Effector CD8-positive, alpha-beta T cell (primary cell): Measurements from ENCODE around the gene RGL2.
"Not testable (repeated sequence)": the region's sequence is repeated elsewhere in the genome, so short reads cannot be mapped to it uniquely, and the experiment has no call there.

Source experiments
- DNase-seq: peaks from one replicate; lab custom pipeline; 2025; lab: John Stamatoyannopoulos, UW
- total RNA-seq, 4 experiments: gene quantifications; one replicate each; lab custom pipeline; 2026; lab: John Stamatoyannopoulos, UW

Gene RGL2
- 54.6 to 88.0 (median 71.4) reads per million in 4 experiments for total RNA-seq

DNA sequence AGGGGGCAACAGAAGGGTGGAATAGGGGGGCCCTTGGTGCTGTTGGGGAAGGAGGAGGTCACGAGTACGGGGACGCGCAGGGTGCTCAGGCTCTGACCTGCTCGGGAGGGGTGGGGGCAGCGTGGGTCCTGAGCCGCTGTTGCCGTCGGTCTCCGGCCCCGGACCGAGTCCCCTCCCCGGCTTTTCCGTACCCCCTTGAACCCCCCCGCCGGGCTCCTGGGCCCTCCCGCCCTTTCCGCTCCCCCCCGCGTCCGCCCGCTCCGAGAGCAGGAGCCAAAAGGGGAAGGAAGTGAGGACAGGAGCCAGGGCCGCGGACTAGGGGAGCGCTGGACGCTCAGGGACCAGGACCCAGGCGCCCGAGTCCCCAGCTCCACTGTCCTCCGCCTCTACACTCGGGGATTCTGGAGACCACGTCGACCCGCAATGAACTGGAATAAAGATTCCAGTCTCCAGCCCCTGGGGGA lies at the start of gene RGL2:
Gene RGL2 (minus strand): TSS at position 170 of the 464 bp plus-strand sequence. CDS start 332 bp downstream, outside the sequence.
- DNase-seq: peak; percentile 49

DNA sequence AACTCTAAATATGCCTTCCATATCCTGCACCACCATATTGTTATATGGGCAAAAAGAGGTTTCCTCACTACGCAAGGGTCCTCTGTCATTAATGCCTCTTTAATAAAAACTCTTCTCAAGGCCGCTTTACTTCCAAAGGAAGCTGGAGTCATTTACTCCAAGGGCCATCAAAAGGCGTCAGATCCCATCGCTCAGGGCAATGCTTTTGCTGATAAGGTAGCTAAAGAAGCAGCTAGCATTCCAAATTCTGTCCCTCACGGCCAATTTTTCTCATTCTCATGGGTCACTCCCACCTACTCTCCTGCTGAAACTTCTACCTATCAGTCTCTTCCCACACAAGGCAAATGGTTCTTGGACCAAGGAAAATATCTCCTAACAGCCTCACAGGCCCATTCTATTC lies 49.1 kb upstream of the RGL2 start:
- DNase-seq: no peak

DNA sequence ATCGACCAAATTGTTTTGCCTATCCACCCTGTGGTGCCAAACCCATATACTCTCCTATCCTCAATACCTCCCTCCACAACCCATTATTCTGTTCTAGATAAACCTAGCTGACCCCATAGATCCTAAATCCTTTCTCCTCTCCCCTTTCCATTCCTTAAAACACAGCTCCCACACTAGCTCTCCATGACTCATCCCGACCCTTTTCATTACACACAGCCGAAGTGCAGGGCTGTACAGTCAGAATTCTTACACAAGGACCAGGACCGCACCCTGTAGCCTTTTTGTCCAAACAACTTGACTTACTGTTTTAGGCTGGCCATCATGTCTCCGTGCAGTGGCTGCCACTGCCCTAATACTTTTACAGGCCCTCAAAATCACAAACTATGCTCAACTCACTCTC lies 48.2 kb upstream of the RGL2 start:
- DNase-seq: not testable (repeated sequence)

DNA sequence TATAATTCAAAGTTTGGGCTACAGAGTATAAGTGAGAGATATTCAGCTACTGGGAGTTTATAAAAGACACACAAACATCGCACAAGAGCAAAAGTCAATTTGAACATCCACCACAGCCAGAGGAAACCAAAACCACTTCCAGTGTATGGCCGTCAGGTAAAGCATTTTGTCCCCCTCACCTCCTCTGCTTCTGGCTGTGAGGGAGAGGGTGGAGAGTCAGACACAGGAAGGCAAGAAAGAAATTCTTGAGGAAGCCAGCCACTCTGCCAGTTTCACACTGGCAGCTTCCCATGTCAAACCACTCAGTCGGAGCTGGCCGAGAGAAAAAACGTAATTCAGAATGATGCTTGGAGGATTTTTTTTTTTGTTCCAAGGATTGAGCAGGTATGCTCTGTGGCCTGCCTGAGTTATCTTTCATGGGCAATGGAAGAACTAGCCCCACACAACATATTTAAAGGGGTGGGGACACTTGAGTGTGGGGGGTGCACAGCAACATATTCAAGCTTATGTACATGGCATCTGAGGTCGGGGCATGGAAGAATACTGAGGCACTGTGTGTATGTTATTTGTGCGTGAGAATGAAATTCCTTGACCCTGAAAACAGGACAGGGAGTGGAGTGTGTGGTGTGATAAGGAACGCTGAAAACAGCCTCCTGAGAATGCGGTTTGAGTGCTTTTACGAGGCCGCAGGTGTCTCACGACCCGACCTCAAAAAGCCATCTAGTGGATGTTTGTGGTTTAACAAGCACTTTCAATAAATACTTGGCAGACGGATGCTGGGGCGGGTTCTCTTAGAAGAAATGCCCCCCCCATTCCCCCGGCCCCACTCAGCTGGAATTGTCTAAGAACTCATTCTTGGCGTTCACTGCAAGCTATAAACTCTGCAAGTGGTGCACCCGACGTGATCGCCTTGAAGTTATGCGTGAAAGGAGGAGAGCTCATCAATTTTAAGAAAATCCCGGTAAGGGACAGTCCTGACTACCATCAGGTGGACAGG lies 46.3 kb upstream of the RGL2 start:
- DNase-seq: peak; percentile 51

- DNase-seq: peak; percentile 38
Observed at GRCh38 chr6:33343953-33344611, 45.3 kb upstream of the RGL2 start.

- not testable (repeated sequence) for DNase-seq
Observed at GRCh38 chr6:33343606-33343952, 44.8 kb upstream of the RGL2 start.

GRCh38 chr6:33339193-33339592 lies 40.5 kb upstream of the RGL2 start:
- no peak for DNase-seq

DNA sequence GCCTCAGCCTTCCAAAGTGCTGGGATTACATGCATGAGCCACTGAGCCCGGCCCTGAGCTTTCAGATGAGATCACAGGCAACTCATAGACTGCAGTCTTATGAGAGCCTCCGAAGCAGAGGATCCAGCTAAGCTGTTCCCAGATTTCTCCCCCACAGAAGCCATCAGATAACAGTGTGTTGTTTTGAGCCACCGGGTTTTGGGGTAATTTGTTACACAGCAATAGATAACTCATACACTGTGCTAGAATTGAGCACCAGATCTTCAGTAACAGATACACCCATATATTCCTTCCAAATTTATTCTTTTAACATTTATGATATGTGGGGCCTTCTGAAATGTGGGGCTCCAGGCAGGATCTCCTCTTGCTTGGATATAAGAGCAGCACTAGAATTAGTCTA lies 37.8 kb upstream of the RGL2 start:
- no peak for DNase-seq

DNA sequence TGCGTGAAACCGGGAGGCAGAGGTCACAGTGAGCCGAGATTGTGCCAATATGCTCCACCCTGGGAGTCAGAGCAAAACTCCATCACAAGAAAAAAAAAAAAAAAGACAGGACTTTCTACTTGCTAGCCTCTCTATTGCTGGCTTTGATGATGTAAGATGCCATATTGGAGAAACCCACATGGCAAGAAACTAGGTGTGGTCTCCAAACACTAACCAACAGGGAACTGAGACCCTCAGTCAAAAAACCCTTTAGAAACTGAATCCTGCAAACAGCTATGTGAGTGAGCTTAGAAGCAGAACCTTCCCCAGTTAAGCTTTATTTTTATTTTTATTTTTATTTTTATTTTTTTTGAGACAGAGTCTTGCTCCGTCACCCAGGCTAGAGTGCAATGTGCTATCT lies 37.2 kb upstream of the RGL2 start:
- no peak for DNase-seq

- DNase-seq: no peak
Observed at GRCh38 chr6:33333666-33334065, 34.9 kb upstream of the RGL2 start.

DNA sequence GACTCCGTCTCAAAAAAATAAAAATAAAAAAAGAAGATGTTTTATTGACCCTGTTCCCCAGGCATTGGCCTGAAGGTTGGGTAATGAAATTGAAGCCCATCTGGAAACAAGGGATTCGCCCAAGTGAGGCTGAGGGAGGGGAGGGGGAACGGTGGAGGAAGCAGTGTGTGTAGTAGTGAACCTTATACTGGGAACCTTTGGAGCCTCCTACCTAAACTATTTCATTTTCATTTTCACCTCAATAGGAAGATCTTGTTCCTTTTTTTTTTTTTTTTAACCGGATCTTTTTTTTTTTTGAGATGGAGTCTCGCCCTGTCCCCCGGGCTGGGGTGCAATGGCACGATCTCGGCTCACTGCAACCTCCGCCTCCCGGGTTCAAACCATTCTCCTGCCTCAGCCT lies 32.0 kb upstream of the RGL2 start:
- no peak for DNase-seq

DNA sequence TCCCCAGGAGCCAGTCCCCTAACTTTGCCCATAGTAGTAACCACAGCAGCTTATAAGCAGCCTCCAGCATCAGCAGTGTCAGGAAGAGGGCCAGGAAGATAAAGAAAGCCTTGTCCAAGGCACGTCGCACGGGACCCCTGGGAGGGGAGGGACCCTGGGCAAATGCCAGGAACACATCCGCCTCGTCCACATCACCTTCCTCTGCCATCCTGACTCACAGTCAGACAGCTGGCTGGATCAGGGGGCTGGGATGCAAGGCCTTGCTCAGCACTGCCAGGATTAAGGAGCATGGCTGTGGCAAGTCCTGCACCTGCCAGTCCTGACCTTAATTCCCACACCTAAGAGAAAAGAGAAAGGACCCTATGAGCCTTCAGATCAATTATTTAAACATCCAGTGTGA lies 30.3 kb upstream of the RGL2 start:
- no peak for DNase-seq

- no peak for DNase-seq
Observed at GRCh38 chr6:33324125-33324524, 25.4 kb upstream of the RGL2 start.

DNA sequence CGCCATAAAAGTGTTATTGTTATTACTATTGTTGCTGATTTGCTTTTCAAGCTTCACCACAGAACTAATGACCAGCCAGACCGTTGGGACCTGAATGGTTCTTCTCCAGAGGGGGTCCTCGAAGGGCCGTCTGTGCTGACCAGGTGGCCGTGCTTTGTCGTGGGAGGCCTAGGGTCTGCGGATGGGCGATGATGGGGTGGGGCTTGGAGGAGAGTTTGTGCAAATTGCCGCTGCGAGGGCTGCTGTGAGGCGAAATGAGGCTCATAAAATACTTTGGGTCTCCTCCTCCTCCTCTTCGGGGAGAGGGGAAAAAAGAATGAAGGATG lies 24.8 kb upstream of the RGL2 start:
- DNase-seq: no peak

- no peak for DNase-seq
Observed at GRCh38 chr6:33321227-33321626, 22.5 kb upstream of the RGL2 start.

- DNase-seq: no peak
Observed at GRCh38 chr6:33320315-33321181, 21.8 kb upstream of the RGL2 start.

- DNase-seq: no peak
Observed at GRCh38 chr6:33319939-33320314, 21.2 kb upstream of the RGL2 start.

DNA sequence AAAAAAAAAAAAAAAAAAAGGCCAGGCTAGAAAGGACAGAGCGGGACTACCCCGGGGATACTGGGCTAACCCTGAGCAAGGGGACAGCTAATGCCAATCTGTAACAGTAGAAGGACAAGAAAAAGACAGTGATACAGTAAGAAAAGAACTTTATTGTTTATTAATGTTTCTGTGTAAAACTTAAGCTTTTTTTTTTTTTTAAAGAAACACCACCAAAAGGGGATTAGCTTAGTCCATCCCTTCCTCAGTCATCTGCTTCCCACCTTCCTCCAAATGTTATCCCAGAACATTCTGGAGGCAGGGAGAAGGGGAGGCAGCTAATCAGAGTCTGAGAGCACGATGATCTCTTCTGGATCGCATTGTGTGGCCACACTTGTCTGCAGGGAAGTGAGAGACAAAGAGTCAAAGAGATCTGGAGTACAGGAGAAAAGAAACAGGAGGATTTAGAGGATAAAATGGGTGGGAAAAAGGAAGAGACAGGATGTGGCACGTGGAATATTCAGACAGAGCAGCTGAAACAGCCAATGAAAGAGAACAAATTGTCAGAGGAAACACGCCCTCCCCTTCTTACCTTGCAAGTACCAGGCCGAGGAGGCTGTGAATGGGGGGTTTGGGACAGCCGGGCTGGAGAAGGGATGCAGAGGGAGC lies 19.8 kb upstream of the RGL2 start:
- DNase-seq: no peak

- DNase-seq: peak; percentile 95
Observed at GRCh38 chr6:33317669-33318425, 19.1 kb upstream of the RGL2 start, which contains the start of gene ZBTB22. Gene ZBTB22 (minus strand): TSS chr6:33317744. CDS start chr6:33316916, 828 bp downstream.

GRCh38 chr6:33317419-33317668 lies 18.6 kb upstream of the RGL2 start:
- peak; percentile 89 for DNase-seq
